ENCODE results near the gene KLF11. TPM values are rescaled to one million over a fixed set of nuclear protein-coding genes. Genes with fewer than 3 reads are reported as not detected.
A peak's percentile ranks its signal among the peaks of the same experiment; 100 is the strongest.

Gene KLF11
- total RNA-seq, 2 donors from 2014 or later: 3.8 to 6.1 TPM

- ATAC-seq (no peak), DNase-seq (ENCODE audit: low spot score) (no peak)
- H3K36me3 Mint-ChIP-seq: peaks cover 4% of the 10 kb centered on the region
- H3K4me3 Mint-ChIP-seq: no peak overlapping the region
- H3K27me3 Mint-ChIP-seq: no peaks in the 10 kb centered on the region
- H3K4me1 Mint-ChIP-seq (ENCODE audit: low read depth in 2 of 2): no peaks in the 10 kb centered on the region
- H3K27ac Mint-ChIP-seq: no peak overlapping the region
- H3K9me3 Mint-ChIP-seq: no peaks in the 10 kb centered on the region
Observed at GRCh38 chr2:10064932-10065772, 21.8 kb downstream of the KLF11 start.

GRCh38 chr2:10065773-10066055 lies 22.4 kb downstream of the KLF11 start:
- ATAC-seq: no peak
- DNase-seq (ENCODE audit: low spot score): no peak
- Mint-ChIP-seq H3K27me3 (no peaks in the 10 kb centered on the region), H3K36me3 (peaks cover 4% of the 10 kb centered on the region), H3K4me1 (ENCODE audit: low read depth in 2 of 2) (no peaks in the 10 kb centered on the region), H3K9me3 (no peaks in the 10 kb centered on the region), H3K4me3 (no peak overlapping the region), H3K27ac (no peak overlapping the region)

- Mint-ChIP-seq H3K36me3 (peaks cover 4% of the 10 kb centered on the region), H3K4me1 (ENCODE audit: low read depth in 2 of 2) (peaks cover 0 to under 1% of the 10 kb centered on the region in 2 donors), H3K27ac (no peak overlapping the region), H3K27me3 (no peaks in the 10 kb centered on the region), H3K9me3 (no peaks in the 10 kb centered on the region), H3K4me3 (no peak overlapping the region)
- ATAC-seq: no peak
- DNase-seq (ENCODE audit: low spot score): no peak
Observed at GRCh38 chr2:10067330-10067729, 24.0 kb downstream of the KLF11 start.

- Mint-ChIP-seq H3K4me1 (ENCODE audit: low read depth in 2 of 2) (peaks cover 5% of the 10 kb centered on the region in 2 donors), H3K9me3 (no peaks in the 10 kb centered on the region), H3K36me3 (peaks cover 4% of the 10 kb centered on the region), H3K27ac (no peak overlapping the region), H3K4me3 (no peak overlapping the region), H3K27me3 (peaks cover 0 to 4% of the 10 kb centered on the region in 2 donors)
- DNase-seq (ENCODE audit: low spot score): no peak
- ATAC-seq: no peak
Observed at GRCh38 chr2:10067881-10068280, 24.5 kb downstream of the KLF11 start.

- Mint-ChIP-seq H3K27me3 (peaks cover 15 to 16% of the 10 kb centered on the region in 2 donors), H3K36me3 (peaks cover 4% of the 10 kb centered on the region), H3K9me3 (no peaks in the 10 kb centered on the region), H3K4me3 (no peak overlapping the region), H3K4me1 (ENCODE audit: low read depth in 2 of 2) (peaks cover 5% of the 10 kb centered on the region in 2 donors), H3K27ac (no peak overlapping the region)
- ATAC-seq (no peak), DNase-seq (ENCODE audit: low spot score) (no peak)
Observed at GRCh38 chr2:10071176-10071575, 27.8 kb downstream of the KLF11 start.

- DNase-seq (ENCODE audit: low spot score) (no peak), ATAC-seq (no peak)
- H3K27ac Mint-ChIP-seq: no peak overlapping the region
- H3K9me3 Mint-ChIP-seq: no peaks in the 10 kb centered on the region
- peaks cover 19 to 20% of the 10 kb centered on the region in 2 donors for H3K27me3 Mint-ChIP-seq
- no peak overlapping the region for H3K4me3 Mint-ChIP-seq
- peaks cover 5 to 9% of the 10 kb centered on the region in 2 donors for H3K4me1 Mint-ChIP-seq (ENCODE audit: low read depth in 2 of 2)
- peaks cover 4% of the 10 kb centered on the region for H3K36me3 Mint-ChIP-seq
Observed at GRCh38 chr2:10071595-10071994, 28.2 kb downstream of the KLF11 start.

- ATAC-seq (peak; percentile 83 to 85), DNase-seq (ENCODE audit: low spot score) (peak; percentile 83)
- H3K27ac Mint-ChIP-seq: no peak overlapping the region
- peaks cover 4% of the 10 kb centered on the region for H3K36me3 Mint-ChIP-seq
- H3K4me3 Mint-ChIP-seq: no peak overlapping the region
- peaks cover 29 to 32% of the 10 kb centered on the region in 2 donors for H3K27me3 Mint-ChIP-seq
- H3K9me3 Mint-ChIP-seq: no peaks in the 10 kb centered on the region
- peaks cover 5 to 9% of the 10 kb centered on the region in 2 donors for H3K4me1 Mint-ChIP-seq (ENCODE audit: low read depth in 2 of 2)
Observed at GRCh38 chr2:10072656-10073480, 29.5 kb downstream of the KLF11 start.

GRCh38 chr2:10073706-10074105 lies 30.4 kb downstream of the KLF11 start:
- DNase-seq (ENCODE audit: low spot score) (no peak), ATAC-seq (peak in 1 of 2 donors; percentile 30)
- H3K4me1 Mint-ChIP-seq (ENCODE audit: low read depth in 2 of 2): peaks cover 5 to 16% of the 10 kb centered on the region in 2 donors
- H3K9me3 Mint-ChIP-seq: no peaks in the 10 kb centered on the region
- peaks cover 37 to 41% of the 10 kb centered on the region in 2 donors for H3K27me3 Mint-ChIP-seq
- no peaks in the 10 kb centered on the region for H3K36me3 Mint-ChIP-seq
- no peak overlapping the region for H3K27ac Mint-ChIP-seq
- H3K4me3 Mint-ChIP-seq: no peak overlapping the region

- peaks cover 42 to 46% of the 10 kb centered on the region in 2 donors for H3K27me3 Mint-ChIP-seq
- no peak for DNase-seq (ENCODE audit: low spot score)
- H3K9me3 Mint-ChIP-seq: no peaks in the 10 kb centered on the region
- H3K36me3 Mint-ChIP-seq: no peaks in the 10 kb centered on the region
- no peak for ATAC-seq
- peaks cover 5 to 21% of the 10 kb centered on the region in 2 donors for H3K4me1 Mint-ChIP-seq (ENCODE audit: low read depth in 2 of 2)
- H3K4me3 Mint-ChIP-seq: no peak overlapping the region
- no peak overlapping the region for H3K27ac Mint-ChIP-seq
Observed at GRCh38 chr2:10075101-10075500, 31.8 kb downstream of the KLF11 start.

- Mint-ChIP-seq H3K4me1 (ENCODE audit: low read depth in 2 of 2) (peaks cover 5 to 21% of the 10 kb centered on the region in 2 donors), H3K27me3 (peaks cover 42 to 46% of the 10 kb centered on the region in 2 donors), H3K4me3 (no peak overlapping the region), H3K9me3 (no peaks in the 10 kb centered on the region), H3K27ac (no peak overlapping the region), H3K36me3 (no peaks in the 10 kb centered on the region)
- ATAC-seq (no peak), DNase-seq (ENCODE audit: low spot score) (no peak)
Observed at GRCh38 chr2:10075571-10076209, 32.3 kb downstream of the KLF11 start.

GRCh38 chr2:10076511-10076910 lies 33.2 kb downstream of the KLF11 start:
- Mint-ChIP-seq H3K27ac (no peak overlapping the region), H3K27me3 (peaks cover 42 to 53% of the 10 kb centered on the region in 2 donors)
- DNase-seq (ENCODE audit: low spot score): no peak

GRCh38 chr2:10076988-10077527 lies 33.7 kb downstream of the KLF11 start:
- Mint-ChIP-seq H3K36me3 (no peaks in the 10 kb centered on the region), H3K9me3 (no peaks in the 10 kb centered on the region), H3K27me3 (peaks cover 44 to 59% of the 10 kb centered on the region in 2 donors), H3K4me1 (ENCODE audit: low read depth in 2 of 2) (peaks cover 10 to 24% of the 10 kb centered on the region in 2 donors), H3K27ac (no peak overlapping the region), H3K4me3 (no peak overlapping the region)
- ATAC-seq (no peak), DNase-seq (ENCODE audit: low spot score) (no peak)

More at GRCh38 chr2:10076511-10076910, 33.2 kb downstream of the KLF11 start:
- no peak for ATAC-seq
- Mint-ChIP-seq H3K4me1 (ENCODE audit: low read depth in 2 of 2) (peaks cover 10 to 24% of the 10 kb centered on the region in 2 donors), H3K4me3 (no peak overlapping the region), H3K36me3 (no peaks in the 10 kb centered on the region), H3K9me3 (no peaks in the 10 kb centered on the region)

- ATAC-seq (no peak), DNase-seq (ENCODE audit: low spot score) (no peak)
- peaks cover 5 to 19% of the 10 kb centered on the region in 2 donors for H3K4me1 Mint-ChIP-seq (ENCODE audit: low read depth in 2 of 2)
- H3K9me3 Mint-ChIP-seq: no peaks in the 10 kb centered on the region
- H3K36me3 Mint-ChIP-seq: no peaks in the 10 kb centered on the region
- H3K27ac Mint-ChIP-seq: no peak overlapping the region
- H3K27me3 Mint-ChIP-seq: peaks cover 40 to 68% of the 10 kb centered on the region in 2 donors
- no peak overlapping the region for H3K4me3 Mint-ChIP-seq
Observed at GRCh38 chr2:10078001-10078400, 34.7 kb downstream of the KLF11 start.

Data from natural killer cell treated with Interleukin-12 subunit alpha and Interleukin-12 subunit beta and Interleukin-15 and Interleukin-18, amount 100 ng/mL, for 72 hours (primary cell).